Karpas-422 (cell line): ENCODE measurements around the gene INHBA. TPM values are rescaled to one million over a fixed set of nuclear protein-coding genes. Genes with fewer than 3 reads are reported as not detected.

Experiments used
- DNase-seq: peaks from one replicate; pipeline ENCODE4 v3.0.0-alpha.2; 2015
- H2AFZ ChIP-seq: fragments of 200-600 bp; sonication (generic); 2 replicates; pipeline ENCODE4 v1.6.1; 2014; ENCODE audit warnings: antibody characterized with exemption, low read length, mixed read lengths
- H3K27ac ChIP-seq: fragments of 200-600 bp; sonication (generic); 2 replicates; pipeline ENCODE4 v1.5.1; 2014; ENCODE audit warnings: mild to moderate bottlenecking, low read length, moderate library complexity
- H3K27me3 ChIP-seq: fragments of 200-600 bp; sonication (generic); 2 replicates; pipeline ENCODE4 v1.6.1; 2014; ENCODE audit warnings: low read length, mixed read lengths
- H3K36me3 ChIP-seq: fragments of 200-600 bp; sonication (generic); 2 replicates; pipeline ENCODE4 v1.6.1; 2014; ENCODE audit warnings: low read length, mixed read lengths; ENCODE audit not compliant: insufficient read depth
- H3K4me1 ChIP-seq: fragments of 200-600 bp; sonication (generic); 2 replicates; pipeline ENCODE4 v1.6.1; 2014; ENCODE audit warnings: mild to moderate bottlenecking, low read length, mixed read lengths
- H3K4me2 ChIP-seq: fragments of 200-600 bp; sonication (generic); 2 replicates; pipeline ENCODE4 v1.6.1; 2014; ENCODE audit warnings: low read length, low read depth, mild to moderate bottlenecking; ENCODE audit not compliant: poor library complexity, severe bottlenecking
- H3K4me3 ChIP-seq: fragments of 200-600 bp; sonication (generic); 2 replicates; pipeline ENCODE4 v1.5.1; 2014; ENCODE audit warnings: mild to moderate bottlenecking, antibody characterized with exemption, low read length, mixed read lengths
- H3K79me2 ChIP-seq: fragments of 200-600 bp; sonication (generic); 2 replicates; pipeline ENCODE4 v1.6.1; 2014; ENCODE audit warnings: mild to moderate bottlenecking, low read length, mixed read lengths
- H3K9ac ChIP-seq: fragments of 200-600 bp; sonication (generic); 2 replicates; pipeline ENCODE4 v1.6.0; 2014; ENCODE audit warnings: low read length
- H3K9me2 ChIP-seq: fragments of 200-600 bp; sonication (generic), shearing (Covaris generic); replicated peaks from 2 replicates; pipeline ENCODE4 v1.6.0; 2014; ENCODE audit warnings: mild to moderate bottlenecking, low read length, moderate library complexity; ENCODE audit not compliant: insufficient read depth
- H3K9me3 ChIP-seq: fragments of 300-700, 200-600 bp; sonication (generic); 2 replicates; pipeline ENCODE4 v1.6.1; 2014; ENCODE audit warnings: low read length, mixed read lengths
- H4K20me1 ChIP-seq: fragments of 200-600 bp; sonication (generic); 2 replicates; pipeline ENCODE4 v1.6.1; 2014; ENCODE audit warnings: mild to moderate bottlenecking, antibody characterized with exemption, low read length, low read depth; ENCODE audit not compliant: insufficient read depth
- total RNA-seq: library from RNA; depleted of rRNA; stranded (reverse); fragments of >200 nt; shearing (Covaris generic); gene quantifications from 2 replicates; pipeline ENCODE4 v1.2.3, GENCODE V29; 2014; ENCODE audit warnings: low replicate concordance

The INHBA gene
- total RNA-seq, 1 experiment from 2014 or later: not detected

GRCh38 chr7:41656366-41656765 is 46.5 kb downstream of the INHBA start:
- no peak for DNase-seq
- Histone ChIP-seq H3K4me2 (no peak overlapping the region), H3K4me1 (no peaks in the 10 kb centered on the region), H3K79me2 (no peaks in the 10 kb centered on the region), H3K9me2 (no peaks in the 10 kb centered on the region), H3K27ac (no peak overlapping the region), H3K9me3 (no peaks in the 10 kb centered on the region), H3K4me3 (no peak overlapping the region), H2AFZ (no peak overlapping the region), H3K9ac (no peak overlapping the region), H3K36me3 (no peaks in the 10 kb centered on the region), H4K20me1 (no peaks in the 10 kb centered on the region), H3K27me3 (no peaks in the 10 kb centered on the region)

GRCh38 chr7:41655426-41655825 is 47.5 kb downstream of the INHBA start:
- Histone ChIP-seq H2AFZ (no peak overlapping the region), H3K4me2 (no peak overlapping the region), H3K4me3 (no peak overlapping the region), H3K9me2 (no peaks in the 10 kb centered on the region), H3K4me1 (no peaks in the 10 kb centered on the region), H4K20me1 (no peaks in the 10 kb centered on the region), H3K9me3 (no peaks in the 10 kb centered on the region), H3K27me3 (no peaks in the 10 kb centered on the region), H3K36me3 (no peaks in the 10 kb centered on the region), H3K9ac (no peak overlapping the region), H3K79me2 (no peaks in the 10 kb centered on the region), H3K27ac (no peak overlapping the region)
- no peak for DNase-seq

- no peaks in the 10 kb centered on the region for H3K9me2 ChIP-seq
- H3K36me3 ChIP-seq: no peaks in the 10 kb centered on the region
- H3K79me2 ChIP-seq: no peaks in the 10 kb centered on the region
- H4K20me1 ChIP-seq: no peaks in the 10 kb centered on the region
- H3K4me2 ChIP-seq: no peak overlapping the region
- H3K27ac ChIP-seq: no peak overlapping the region
- H3K9ac ChIP-seq: no peak overlapping the region
- H3K27me3 ChIP-seq: no peaks in the 10 kb centered on the region
- no peak for DNase-seq
- H3K4me3 ChIP-seq: no peak overlapping the region
- H3K9me3 ChIP-seq: no peaks in the 10 kb centered on the region
- no peaks in the 10 kb centered on the region for H3K4me1 ChIP-seq
- H2AFZ ChIP-seq: no peak overlapping the region
Observed at GRCh38 chr7:41652267-41652666, 50.6 kb downstream of the INHBA start.

- Histone ChIP-seq H3K9me3 (no peaks in the 10 kb centered on the region), H3K36me3 (no peaks in the 10 kb centered on the region), H3K9ac (no peak overlapping the region), H3K27ac (no peak overlapping the region), H2AFZ (no peak overlapping the region), H3K79me2 (no peaks in the 10 kb centered on the region), H3K27me3 (no peaks in the 10 kb centered on the region), H4K20me1 (no peaks in the 10 kb centered on the region), H3K4me3 (no peak overlapping the region), H3K4me2 (no peak overlapping the region), H3K9me2 (no peaks in the 10 kb centered on the region), H3K4me1 (no peaks in the 10 kb centered on the region)
- DNase-seq: no peak
Observed at GRCh38 chr7:41648501-41648900, 54.4 kb downstream of the INHBA start.

GRCh38 chr7:41643616-41644015 is 59.3 kb downstream of the INHBA start:
- Histone ChIP-seq H3K9ac (no peak overlapping the region), H2AFZ (no peak overlapping the region), H3K4me1 (no peaks in the 10 kb centered on the region), H3K4me3 (no peak overlapping the region), H4K20me1 (no peaks in the 10 kb centered on the region), H3K79me2 (no peaks in the 10 kb centered on the region), H3K9me2 (no peaks in the 10 kb centered on the region), H3K27ac (no peak overlapping the region), H3K36me3 (no peaks in the 10 kb centered on the region), H3K4me2 (no peak overlapping the region), H3K9me3 (no peaks in the 10 kb centered on the region), H3K27me3 (no peaks in the 10 kb centered on the region)
- DNase-seq: no peak

- H3K9ac ChIP-seq: no peak overlapping the region
Observed at GRCh38 chr7:41641665-41642014, 61.2 kb downstream of the INHBA start.

GRCh38 chr7:41641011-41641664 is 61.8 kb downstream of the INHBA start:
- H3K36me3 ChIP-seq: no peaks in the 10 kb centered on the region
- no peak overlapping the region for H3K27ac ChIP-seq
- no peak overlapping the region for H3K4me2 ChIP-seq
- no peaks in the 10 kb centered on the region for H3K27me3 ChIP-seq
- no peak overlapping the region for H2AFZ ChIP-seq
- H3K9me3 ChIP-seq: no peaks in the 10 kb centered on the region
- DNase-seq: no peak
- H4K20me1 ChIP-seq: no peaks in the 10 kb centered on the region
- H3K9ac ChIP-seq: no peak overlapping the region
- H3K4me1 ChIP-seq: no peaks in the 10 kb centered on the region
- H3K9me2 ChIP-seq: no peaks in the 10 kb centered on the region
- no peaks in the 10 kb centered on the region for H3K79me2 ChIP-seq
- no peak overlapping the region for H3K4me3 ChIP-seq

More at GRCh38 chr7:41641665-41642014, 61.2 kb downstream of the INHBA start:
- no peaks in the 10 kb centered on the region for H3K4me1 ChIP-seq
- H3K27ac ChIP-seq: no peak overlapping the region
- no peaks in the 10 kb centered on the region for H3K9me3 ChIP-seq
- no peak for DNase-seq
- H3K79me2 ChIP-seq: no peaks in the 10 kb centered on the region
- no peak overlapping the region for H3K4me3 ChIP-seq
- no peak overlapping the region for H2AFZ ChIP-seq
- H3K36me3 ChIP-seq: no peaks in the 10 kb centered on the region
- no peaks in the 10 kb centered on the region for H3K27me3 ChIP-seq
- H4K20me1 ChIP-seq: no peaks in the 10 kb centered on the region
- H3K4me2 ChIP-seq: no peak overlapping the region
- H3K9me2 ChIP-seq: no peaks in the 10 kb centered on the region

GRCh38 chr7:41640487-41640886 is 62.4 kb downstream of the INHBA start:
- Histone ChIP-seq H2AFZ (no peak overlapping the region), H3K27ac (no peak overlapping the region), H4K20me1 (no peaks in the 10 kb centered on the region), H3K9me2 (no peaks in the 10 kb centered on the region), H3K4me1 (no peaks in the 10 kb centered on the region), H3K36me3 (no peaks in the 10 kb centered on the region), H3K4me3 (no peak overlapping the region), H3K9me3 (no peaks in the 10 kb centered on the region), H3K9ac (no peak overlapping the region), H3K27me3 (no peaks in the 10 kb centered on the region), H3K79me2 (no peaks in the 10 kb centered on the region), H3K4me2 (no peak overlapping the region)
- DNase-seq: no peak

GRCh38 chr7:41637049-41637448 is 65.8 kb downstream of the INHBA start:
- no peaks in the 10 kb centered on the region for H4K20me1 ChIP-seq
- no peaks in the 10 kb centered on the region for H3K9me3 ChIP-seq
- no peak overlapping the region for H3K4me3 ChIP-seq
- no peaks in the 10 kb centered on the region for H3K4me1 ChIP-seq
- no peak overlapping the region for H3K27ac ChIP-seq
- H3K9me2 ChIP-seq: no peaks in the 10 kb centered on the region
- H3K79me2 ChIP-seq: no peaks in the 10 kb centered on the region
- no peak overlapping the region for H3K9ac ChIP-seq
- no peak for DNase-seq
- H3K4me2 ChIP-seq: no peak overlapping the region
- H2AFZ ChIP-seq: no peak overlapping the region
- no peaks in the 10 kb centered on the region for H3K36me3 ChIP-seq
- no peaks in the 10 kb centered on the region for H3K27me3 ChIP-seq
